ENCODE measurements around the gene ZNF385B. TPM values are rescaled to one million over a fixed set of nuclear protein-coding genes. Genes with fewer than 3 reads are reported as not detected.

The ZNF385B gene
- polyA plus RNA-seq, 1 of the 3 experiments (the other 2 are of a cell fraction) = 0.16 TPM

DNA sequence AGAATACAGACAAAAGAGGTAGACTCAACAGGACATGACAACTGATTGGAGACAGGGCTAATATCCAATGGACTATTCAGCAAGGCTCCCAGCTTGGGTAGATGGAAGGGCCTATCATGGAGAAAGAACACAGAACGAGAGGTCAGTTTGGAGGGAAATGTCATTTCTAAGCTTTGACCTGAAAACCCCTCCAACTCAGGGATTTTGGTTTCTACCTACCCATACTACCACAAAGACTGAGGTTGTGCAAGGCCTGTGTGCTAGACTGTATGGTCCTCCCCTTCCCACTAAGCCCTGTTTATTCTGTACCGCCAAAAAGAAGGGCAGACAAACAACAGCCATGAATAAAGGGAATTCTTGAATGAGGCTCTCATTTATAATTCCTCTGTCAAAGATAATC is 288.9 kb downstream of the ZNF385B start:
- no peak for DNase-seq
- no peaks in the 10 kb centered on the region for H3K9me3 ChIP-seq
- ChIA-PET POLR2A (no interaction called here), CTCF (interaction anchor here (0.6 kb wide), 1 partner anchor 388 kb away, joined by 3 read pairs; no protein-coding TSS in a partner anchor)
- no peak overlapping the region for H2AFZ ChIP-seq (ENCODE audit: low read depth)
- H3K4me3 ChIP-seq (ENCODE audit: low read depth in 2 of 2, low read length in 1 of 2) = no peak overlapping the region
- H3K4me2 ChIP-seq = no peak overlapping the region
- no peak overlapping the region for H3K27ac ChIP-seq (ENCODE audit: low read depth in 2 of 2, low read length in 1 of 2)
- H3K36me3 ChIP-seq (replicated peaks in 1 of 2; ENCODE audit: control insufficient read depth in 1 of 2, insufficient read depth in 2 of 2, low read length in 1 of 2) = no peaks in the 10 kb centered on the region
- 85% methylated on average over 2 of the region's 2 CpGs for WGBS (ENCODE audit: low lambda C conversion rate)
- H3K4me1 ChIP-seq (ENCODE audit: control insufficient read depth in 1 of 2, insufficient read depth in 2 of 2, low read depth in 1 of 2, low read length in 1 of 2) = no peaks in the 10 kb centered on the region
- no peaks in the 10 kb centered on the region for H3K27me3 ChIP-seq (ENCODE audit: insufficient read depth)
- H3K9me2 ChIP-seq = no peaks in the 10 kb centered on the region
- H3K79me2 ChIP-seq (ENCODE audit: insufficient read depth) = no peaks in the 10 kb centered on the region
- no peak overlapping the region for H3K9ac ChIP-seq
- no peaks in the 10 kb centered on the region for H4K20me1 ChIP-seq (ENCODE audit: insufficient read depth)
- TF ChIP-seq TEAD4 (IDR thresholded peaks at IDR 0.05; ENCODE audit: borderline replicate concordance, insufficient read depth) (no peak), GABPA (IDR thresholded peaks at IDR 0.05; ENCODE audit: low read depth) (no peak)
- no peaks in the 10 kb centered on the region for H3F3A ChIP-seq (replicated peaks; ENCODE audit: insufficient read depth)

DNA sequence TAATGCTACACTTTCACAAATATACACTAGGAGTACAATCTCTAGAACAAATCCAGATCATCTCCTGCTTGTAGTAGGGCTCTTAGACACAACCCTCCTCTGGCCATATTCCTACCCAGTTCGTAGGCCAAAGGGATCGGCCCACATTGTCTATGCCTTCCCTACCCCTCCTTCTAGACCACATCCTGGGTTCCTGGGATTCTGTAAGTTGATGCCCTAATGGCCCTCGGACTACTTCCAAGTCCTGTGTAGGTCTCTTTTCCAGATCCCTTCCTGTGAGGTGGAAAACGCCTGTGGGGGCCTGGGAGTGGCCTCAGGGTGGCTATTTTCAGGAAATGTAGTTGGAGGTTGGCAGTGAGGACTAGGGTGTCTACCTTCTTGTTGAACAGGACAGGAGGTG is 289.7 kb downstream of the ZNF385B start:
- Histone ChIP-seq H3F3A (replicated peaks; ENCODE audit: insufficient read depth) (no peaks in the 10 kb centered on the region), H4K20me1 (ENCODE audit: insufficient read depth) (no peaks in the 10 kb centered on the region), H3K36me3 (replicated peaks in 1 of 2; ENCODE audit: control insufficient read depth in 1 of 2, insufficient read depth in 2 of 2, low read length in 1 of 2) (no peaks in the 10 kb centered on the region), H3K4me1 (ENCODE audit: control insufficient read depth in 1 of 2, insufficient read depth in 2 of 2, low read depth in 1 of 2, low read length in 1 of 2) (no peaks in the 10 kb centered on the region), H3K4me2 (no peak overlapping the region), H3K9ac (no peak overlapping the region), H3K4me3 (ENCODE audit: low read depth in 2 of 2, low read length in 1 of 2) (no peak overlapping the region), H2AFZ (ENCODE audit: low read depth) (no peak overlapping the region), H3K79me2 (ENCODE audit: insufficient read depth) (no peaks in the 10 kb centered on the region), H3K9me2 (no peaks in the 10 kb centered on the region), H3K27me3 (ENCODE audit: insufficient read depth) (no peaks in the 10 kb centered on the region), H3K27ac (ENCODE audit: low read depth in 2 of 2, low read length in 1 of 2) (no peak overlapping the region), H3K9me3 (no peaks in the 10 kb centered on the region)
- no peak for DNase-seq
- POLR2A ChIA-PET = no interaction called here
- no peak for TF ChIP-seq RXRA (IDR thresholded peaks at IDR 0.05; ENCODE audit: borderline replicate concordance, low read depth)
- TF ChIP-seq POLR2AphosphoS5 (IDR thresholded peaks at IDR 0.05; ENCODE audit: low read depth, low read length) = no peak
- no peak for TF ChIP-seq SIN3A (IDR thresholded peaks at IDR 0.05; ENCODE audit: borderline replicate concordance, low read depth, low read length)
- TF ChIP-seq RCOR1 (IDR thresholded peaks at IDR 0.05; ENCODE audit: low read length) = no peak
- no peak for TF ChIP-seq FOXM1 (IDR thresholded peaks at IDR 0.05; ENCODE audit: low read depth)
- no peak for TF ChIP-seq RFX5 (IDR thresholded peaks at IDR 0.05; ENCODE audit: low read length)
- no peak for TF ChIP-seq TEAD4 (IDR thresholded peaks at IDR 0.05; ENCODE audit: borderline replicate concordance, insufficient read depth)
- no peak for TF ChIP-seq MXI1 (IDR thresholded peaks at IDR 0.05; ENCODE audit: low read depth, low read length)
- TF ChIP-seq TCF12 (IDR thresholded peaks at IDR 0.05) = no peak
- TF ChIP-seq, protein P1, sequence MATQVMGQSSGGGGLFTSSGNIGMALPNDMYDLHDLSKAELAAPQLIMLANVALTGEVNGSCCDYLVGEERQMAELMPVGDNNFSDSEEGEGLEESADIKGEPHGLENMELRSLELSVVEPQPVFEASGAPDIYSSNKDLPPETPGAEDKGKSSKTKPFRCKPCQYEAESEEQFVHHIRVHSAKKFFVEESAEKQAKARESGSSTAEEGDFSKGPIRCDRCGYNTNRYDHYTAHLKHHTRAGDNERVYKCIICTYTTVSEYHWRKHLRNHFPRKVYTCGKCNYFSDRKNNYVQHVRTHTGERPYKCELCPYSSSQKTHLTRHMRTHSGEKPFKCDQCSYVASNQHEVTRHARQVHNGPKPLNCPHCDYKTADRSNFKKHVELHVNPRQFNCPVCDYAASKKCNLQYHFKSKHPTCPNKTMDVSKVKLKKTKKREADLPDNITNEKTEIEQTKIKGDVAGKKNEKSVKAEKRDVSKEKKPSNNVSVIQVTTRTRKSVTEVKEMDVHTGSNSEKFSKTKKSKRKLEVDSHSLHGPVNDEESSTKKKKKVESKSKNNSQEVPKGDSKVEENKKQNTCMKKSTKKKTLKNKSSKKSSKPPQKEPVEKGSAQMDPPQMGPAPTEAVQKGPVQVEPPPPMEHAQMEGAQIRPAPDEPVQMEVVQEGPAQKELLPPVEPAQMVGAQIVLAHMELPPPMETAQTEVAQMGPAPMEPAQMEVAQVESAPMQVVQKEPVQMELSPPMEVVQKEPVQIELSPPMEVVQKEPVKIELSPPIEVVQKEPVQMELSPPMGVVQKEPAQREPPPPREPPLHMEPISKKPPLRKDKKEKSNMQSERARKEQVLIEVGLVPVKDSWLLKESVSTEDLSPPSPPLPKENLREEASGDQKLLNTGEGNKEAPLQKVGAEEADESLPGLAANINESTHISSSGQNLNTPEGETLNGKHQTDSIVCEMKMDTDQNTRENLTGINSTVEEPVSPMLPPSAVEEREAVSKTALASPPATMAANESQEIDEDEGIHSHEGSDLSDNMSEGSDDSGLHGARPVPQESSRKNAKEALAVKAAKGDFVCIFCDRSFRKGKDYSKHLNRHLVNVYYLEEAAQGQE (IDR thresholded peaks at IDR 0.05; ENCODE audit: low read depth, low read length) = no peak
- no peak for TF ChIP-seq GATA2 (CRISPR knock-in tag; IDR thresholded peaks at IDR 0.05)
- CTCF ChIA-PET = no interaction called here
- 73% methylated on average over 4 of the region's 4 CpGs for WGBS (ENCODE audit: low lambda C conversion rate)
